Measurements from ENCODE around the gene DNASE2. TPM values are rescaled to one million over a fixed set of nuclear protein-coding genes. Genes with fewer than 3 reads are reported as not detected.
A peak's percentile ranks its signal among the peaks of the same experiment; 100 is the strongest.
"Not testable (repeated sequence)": the region's sequence is repeated elsewhere in the genome, so short reads cannot be mapped to it uniquely, and the experiment has no call there.

Gene DNASE2, protein sequence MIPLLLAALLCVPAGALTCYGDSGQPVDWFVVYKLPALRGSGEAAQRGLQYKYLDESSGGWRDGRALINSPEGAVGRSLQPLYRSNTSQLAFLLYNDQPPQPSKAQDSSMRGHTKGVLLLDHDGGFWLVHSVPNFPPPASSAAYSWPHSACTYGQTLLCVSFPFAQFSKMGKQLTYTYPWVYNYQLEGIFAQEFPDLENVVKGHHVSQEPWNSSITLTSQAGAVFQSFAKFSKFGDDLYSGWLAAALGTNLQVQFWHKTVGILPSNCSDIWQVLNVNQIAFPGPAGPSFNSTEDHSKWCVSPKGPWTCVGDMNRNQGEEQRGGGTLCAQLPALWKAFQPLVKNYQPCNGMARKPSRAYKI
- 21.3 and 22.3 TPM in 2 replicates for total RNA-seq
- polyA plus RNA-seq (2012), result 56.3 TPM

DNA sequence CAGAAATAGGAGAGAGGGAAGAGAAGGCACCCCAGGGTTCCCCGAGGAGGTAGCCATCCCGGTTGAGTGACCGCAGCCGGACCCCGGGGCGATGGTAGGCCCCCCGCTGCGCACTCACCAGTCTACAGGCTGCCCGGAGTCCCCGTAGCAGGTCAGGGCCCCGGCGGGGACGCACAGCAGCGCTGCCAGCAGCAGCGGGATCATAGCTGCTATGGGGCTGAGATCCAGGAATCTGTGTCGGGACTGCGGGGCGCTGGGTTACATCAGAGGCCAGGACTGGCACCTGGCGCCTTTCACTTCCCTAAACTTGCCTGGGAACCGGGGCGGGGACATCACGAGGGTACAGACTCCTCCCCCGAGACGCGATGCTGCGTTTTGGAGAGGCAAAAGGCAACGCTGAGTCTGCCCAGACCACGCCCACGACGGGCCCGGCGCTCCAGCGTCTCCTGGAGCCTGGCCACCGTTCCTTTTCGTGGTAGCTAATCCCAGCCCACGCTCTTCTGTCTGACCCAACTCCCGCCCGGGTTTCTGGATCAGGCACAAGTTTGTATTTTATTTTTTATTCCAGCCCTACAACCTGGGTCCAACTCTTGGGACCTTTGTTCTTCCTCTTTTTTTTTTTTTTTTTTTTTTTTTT is at the start of gene DNASE2:
Gene DNASE2 (minus strand): TSS at position 278 of the 637 bp plus-strand sequence. CDS start 74 bp downstream, at position 204.
- DNase-seq (ENCODE audit: low read depth), result peak; percentile 96

DNA sequence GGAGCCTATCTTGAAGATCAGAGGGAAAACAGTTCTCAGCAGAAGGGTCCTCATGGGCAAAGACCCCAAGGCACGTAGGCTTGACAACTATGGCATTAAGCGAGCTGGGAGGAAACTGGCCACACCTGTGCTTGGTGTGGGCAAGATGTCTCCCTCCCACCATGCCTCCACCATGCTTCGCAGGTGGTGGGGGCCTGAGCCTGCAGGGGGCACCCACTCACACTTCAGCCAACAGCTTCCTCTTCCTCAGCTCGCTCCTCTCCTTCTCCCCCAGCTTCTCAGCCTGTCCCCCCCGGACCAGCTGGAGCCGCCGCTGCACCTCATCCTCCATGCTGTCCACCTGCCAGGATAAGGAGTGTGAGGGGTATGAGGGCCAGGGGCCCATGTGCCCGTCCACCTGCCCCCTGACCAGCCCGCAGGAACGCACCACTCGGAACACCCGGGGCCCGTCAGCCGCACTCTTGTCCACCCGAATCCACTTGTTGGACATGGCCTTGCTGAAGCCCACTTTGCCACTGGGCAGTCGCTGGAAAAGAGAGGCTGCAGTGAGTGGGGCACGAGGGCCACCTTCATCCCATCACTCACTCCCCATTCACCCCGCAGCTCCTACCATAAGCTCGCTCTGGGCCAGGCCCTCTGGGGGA is 48.9 kb upstream of the DNASE2 start:
- DNase-seq (ENCODE audit: low read depth), result no peak

DNA sequence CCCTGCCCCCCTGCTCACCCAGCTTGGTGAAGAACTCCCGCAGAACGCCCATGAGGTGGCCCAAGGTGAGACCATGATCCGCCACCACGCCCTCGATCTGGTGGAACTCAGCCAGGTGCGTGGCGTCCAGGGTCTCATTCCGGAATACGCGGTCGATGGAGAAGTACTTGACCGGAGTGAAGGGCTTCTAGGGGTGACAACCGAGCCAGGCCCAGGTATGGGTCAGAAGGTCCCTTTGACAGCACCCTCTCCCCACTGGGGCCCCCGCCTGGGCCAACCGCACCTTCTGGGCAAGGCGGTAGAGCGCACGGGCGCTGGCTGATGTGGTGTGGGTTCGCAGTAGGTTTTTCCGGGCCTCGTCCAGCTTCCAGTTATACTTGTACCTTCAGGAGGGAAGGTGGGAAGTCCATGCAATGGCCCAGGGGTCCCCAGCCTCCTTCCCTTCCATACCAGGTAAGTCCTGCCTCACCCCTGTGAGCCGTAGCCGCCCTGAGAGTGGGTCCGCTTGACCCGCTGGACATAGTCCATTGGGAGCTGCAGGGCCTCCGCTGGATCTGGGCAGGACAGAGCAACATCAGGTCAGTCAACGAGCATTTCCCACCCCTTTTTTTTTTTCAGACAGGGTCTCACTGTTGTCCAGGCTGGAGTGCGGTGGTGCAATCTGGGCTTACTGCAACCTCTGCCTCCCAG is 43.5 kb upstream of the DNASE2 start:
- no peak for DNase-seq (ENCODE audit: low read depth)

DNA sequence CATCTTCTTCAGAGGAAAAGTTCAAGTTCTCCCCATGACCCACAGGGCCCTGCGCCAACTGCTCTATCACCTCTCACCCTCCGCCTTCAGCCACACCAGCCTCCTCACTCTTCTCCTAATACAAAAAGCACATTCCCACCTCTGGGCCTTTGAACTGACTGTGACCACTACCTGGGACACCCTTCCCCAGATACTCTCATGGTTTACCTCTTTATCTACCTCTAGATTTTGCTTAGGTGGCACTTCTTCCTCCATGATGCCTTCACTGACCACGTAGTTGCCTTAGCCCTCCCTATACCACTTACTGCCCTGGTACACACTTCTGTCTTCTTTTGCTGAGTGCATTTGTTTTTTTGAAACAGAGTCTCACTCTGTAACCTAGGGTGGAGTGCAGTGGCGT is 41.7 kb upstream of the DNASE2 start:
- no peak for DNase-seq (ENCODE audit: low read depth)

DNA sequence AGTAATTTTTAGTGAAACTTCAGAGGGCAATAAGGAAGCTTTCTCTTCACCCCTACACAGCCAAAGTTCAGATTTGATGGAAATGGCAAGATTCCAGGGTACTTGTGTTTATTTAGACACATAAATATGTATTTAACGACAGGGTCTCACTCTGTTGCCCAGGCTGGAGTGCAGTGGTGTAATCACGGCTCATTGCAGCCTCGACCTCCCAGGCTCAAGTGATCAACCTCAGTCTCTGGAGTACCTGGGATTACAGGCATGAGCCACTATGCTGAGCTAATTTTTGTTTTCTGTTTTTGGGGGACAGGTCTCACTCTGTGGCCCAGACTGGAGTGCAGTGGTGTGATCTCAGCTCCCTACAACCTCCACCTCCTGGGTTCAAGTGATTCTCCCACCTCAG is 39.8 kb upstream of the DNASE2 start:
- DNase-seq (ENCODE audit: low read depth), result no peak

DNA sequence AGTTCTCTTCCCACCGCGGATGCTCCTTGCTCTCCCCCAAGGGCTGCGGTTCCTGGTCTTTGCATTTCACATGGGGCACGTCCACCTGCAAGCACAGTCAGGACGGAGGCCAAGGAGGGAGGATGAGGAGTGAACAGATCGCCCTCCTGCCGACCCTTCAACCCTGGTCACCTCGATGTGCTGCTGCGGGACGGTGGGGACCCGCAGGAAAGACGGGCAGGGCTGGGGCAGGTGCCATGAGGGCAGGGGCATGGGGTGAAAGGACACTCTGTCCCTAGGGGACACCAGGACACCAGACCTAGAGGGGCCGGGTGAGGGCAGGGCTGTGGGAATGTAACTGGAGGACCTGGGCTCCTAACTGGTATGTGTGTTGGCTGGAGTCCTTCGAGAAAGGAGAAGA is 37.0 kb upstream of the DNASE2 start:
- DNase-seq (ENCODE audit: low read depth), result no peak

DNA sequence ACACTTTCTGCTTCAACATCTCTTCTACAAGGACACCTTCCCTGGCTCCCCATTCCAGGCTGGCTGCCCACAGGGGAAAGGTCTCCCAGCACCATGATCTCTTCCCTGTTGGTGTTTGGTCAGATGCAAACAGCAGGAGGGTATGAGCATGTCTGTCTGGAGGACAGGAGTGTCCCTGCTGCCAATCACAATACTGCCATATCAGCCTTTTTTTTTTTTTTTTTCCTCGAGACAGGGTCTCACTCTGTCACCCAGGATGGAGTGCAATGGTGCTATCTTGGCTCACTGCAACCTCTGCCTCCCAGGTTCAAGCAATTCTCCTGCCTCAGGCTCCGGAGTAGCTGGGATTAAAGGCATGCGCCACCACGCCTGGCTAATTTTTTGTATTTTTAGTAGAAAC is 34.6 kb upstream of the DNASE2 start:
- not testable (repeated sequence) for DNase-seq (ENCODE audit: low read depth)

DNA sequence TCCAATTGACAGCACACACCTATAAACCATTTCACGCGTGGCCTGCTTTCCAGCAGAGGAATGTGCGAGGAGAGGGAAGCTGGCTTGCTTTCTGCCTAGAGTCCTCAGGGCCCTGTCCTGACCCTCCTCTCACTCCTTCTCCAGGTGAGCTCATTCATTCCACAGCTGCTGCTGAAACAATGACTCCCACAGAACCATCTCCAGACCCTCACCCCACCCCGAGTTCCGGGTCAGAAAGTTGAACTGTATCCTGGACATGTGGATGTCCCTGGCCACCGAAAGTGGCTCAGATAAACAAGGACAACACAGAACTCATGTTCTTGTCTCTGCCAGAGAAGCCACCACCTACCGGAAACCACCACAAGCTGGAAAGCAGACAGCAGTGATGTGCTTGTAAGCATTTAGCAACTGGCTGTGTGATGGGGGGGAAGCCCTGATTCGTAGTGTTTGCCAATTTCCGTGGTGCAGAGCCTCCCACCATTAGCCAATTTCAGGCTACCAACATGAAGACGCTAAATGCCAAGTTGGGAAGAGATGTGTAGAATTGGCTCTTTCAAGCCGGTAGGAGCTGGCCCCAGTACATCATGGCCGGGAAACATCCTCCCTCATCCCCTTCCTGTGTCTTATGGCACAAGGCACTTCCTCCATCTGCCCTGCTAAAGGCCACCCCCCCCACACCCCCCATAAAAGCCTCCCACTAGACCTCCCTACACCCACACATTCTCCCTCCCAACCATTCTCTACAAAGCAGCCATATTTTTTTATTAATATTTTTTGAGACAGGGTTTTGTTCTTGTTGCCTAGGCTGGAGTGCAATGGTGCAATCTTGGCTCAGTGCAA is 32.8 kb upstream of the DNASE2 start:
- no peak for DNase-seq (ENCODE audit: low read depth)

DNA sequence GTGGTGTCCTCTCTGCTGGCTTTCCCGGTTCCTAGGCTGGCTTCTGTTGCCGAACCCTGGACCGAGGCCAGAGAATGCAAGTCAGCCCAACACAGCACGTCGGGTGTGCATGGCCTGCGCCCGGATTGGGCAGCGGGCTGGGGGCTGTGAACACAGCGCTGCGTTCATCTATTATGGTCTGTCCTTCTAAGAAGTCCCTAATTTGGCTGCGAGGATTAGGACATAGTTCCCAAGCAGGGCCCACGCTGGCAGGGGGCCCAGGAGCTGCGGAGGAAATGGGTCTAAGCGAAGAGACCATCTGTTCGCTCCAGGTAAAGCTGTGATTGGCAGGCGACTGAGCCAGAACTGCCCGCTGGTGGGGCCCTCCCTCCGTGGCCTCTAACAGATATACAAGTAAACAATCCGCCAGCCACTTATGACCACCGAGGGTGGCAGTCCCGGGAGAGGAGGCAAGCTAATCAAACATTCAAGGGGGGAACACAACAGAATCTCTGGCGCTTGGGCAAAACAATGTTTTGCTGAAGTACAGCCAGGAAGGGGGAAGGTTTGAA is 31.8 kb upstream of the DNASE2 start:
- DNase-seq (ENCODE audit: low read depth), result peak; percentile 43

DNA sequence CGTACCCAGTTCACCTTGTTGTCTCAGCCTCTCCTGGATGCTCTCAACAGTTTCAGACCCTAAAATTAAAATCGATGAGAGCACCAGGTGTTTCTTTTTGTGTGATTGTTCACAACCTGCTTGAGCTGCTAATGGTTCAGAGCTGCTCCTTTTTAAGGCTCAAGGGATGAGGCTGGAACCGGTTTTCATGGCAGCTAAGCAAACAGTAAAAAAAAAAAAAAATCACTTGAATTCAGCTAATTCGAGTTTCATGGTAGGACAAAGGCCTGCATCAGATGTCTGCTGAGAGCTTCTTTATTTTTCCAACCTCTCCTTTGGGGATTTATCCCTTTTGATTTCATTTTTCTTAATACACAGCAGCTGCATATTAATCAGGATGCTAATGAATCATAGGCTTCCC is 31.3 kb upstream of the DNASE2 start:
- DNase-seq (ENCODE audit: low read depth), result no peak

DNA sequence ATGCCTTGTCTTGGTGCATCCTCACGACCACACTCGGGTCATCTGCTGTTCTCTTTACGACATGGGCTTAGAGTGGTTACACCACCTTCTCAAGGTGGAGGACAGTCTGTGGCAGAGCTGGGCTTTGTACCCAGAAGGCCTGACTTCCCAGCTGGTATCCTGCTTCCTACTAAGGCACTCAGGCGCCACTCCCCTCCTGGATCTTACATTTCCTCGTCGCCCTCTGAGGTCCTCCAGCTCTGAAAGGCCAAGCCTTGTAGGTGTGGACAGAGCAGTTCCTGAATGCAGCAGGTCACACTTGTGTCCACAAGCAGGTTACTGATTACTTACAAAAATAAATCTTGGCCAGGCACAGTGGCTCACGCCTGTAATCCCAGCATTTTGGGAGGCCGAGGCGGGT is 25.9 kb upstream of the DNASE2 start:
- no peak for DNase-seq (ENCODE audit: low read depth)

DNA sequence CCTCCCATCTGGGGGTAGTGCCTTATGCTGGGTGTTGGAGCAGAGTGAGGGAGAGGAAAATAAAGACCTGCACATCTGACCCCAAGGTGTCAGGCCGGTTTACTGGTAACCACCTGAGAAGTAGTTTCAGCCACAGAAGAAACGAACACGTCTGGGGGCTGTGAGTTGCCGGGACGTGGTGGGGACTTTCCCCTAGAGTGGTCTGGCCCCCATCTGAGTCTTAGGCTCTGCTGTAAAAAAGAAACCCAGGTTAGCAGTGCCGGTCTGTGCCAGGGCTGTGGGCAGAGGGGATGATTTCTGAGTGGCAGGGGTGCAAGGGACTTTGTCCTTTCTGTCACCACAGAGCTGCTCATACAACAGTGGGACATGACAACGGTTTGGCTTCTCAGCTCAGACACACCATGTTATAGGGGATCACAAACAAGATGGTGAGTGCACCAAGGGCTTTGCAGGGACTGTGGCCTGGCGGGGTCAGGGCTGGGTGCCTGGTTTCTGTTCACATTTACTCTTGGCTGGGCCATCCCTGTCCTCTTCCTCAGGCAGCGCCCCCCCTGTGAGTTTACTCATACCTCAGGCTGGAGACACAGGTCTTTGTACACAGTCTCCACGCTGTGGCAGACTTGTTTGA is 18.8 kb upstream of the DNASE2 start:
- DNase-seq (ENCODE audit: low read depth), result no peak

DNA sequence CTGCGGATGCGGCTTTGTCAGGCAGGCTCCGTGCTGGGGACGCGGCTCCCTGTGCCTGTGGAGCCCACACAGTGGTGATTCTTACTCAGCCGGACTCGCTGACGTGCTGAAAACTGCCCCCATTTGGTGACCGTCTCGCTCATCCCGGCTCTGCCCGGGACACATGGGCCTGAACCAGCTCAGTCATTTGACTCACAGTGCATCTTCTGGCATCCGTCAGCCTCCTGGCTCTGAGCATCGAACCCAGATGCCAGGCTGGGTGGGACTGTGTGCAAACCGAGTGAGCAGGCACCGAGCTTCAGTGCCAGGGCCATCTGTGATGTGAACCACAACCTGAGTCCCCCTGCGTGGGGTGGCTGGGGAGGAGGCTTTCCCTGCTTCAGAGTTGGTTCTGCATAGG is 15.2 kb upstream of the DNASE2 start:
- DNase-seq (ENCODE audit: low read depth), result no peak

DNA sequence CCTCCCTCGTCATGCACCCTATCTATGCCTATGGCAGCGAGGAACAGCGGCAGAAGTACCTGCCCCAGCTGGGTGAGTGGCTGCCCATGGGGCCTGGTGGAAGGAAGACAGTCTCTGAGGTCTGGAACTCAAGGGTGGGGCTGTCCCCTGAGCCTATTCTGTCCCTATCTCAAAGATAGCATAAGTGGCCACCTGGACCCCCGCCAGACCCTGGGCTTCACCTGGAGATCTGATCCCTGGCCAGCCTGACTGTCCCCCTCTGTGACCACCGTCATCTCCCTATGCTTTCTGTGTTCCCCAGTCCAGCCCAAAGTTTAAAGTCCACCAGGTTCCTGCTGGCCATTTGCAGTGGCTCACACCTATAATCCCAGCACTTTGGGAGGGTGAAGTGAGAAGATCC is 12.3 kb upstream of the DNASE2 start:
- no peak for DNase-seq (ENCODE audit: low read depth)

DNA sequence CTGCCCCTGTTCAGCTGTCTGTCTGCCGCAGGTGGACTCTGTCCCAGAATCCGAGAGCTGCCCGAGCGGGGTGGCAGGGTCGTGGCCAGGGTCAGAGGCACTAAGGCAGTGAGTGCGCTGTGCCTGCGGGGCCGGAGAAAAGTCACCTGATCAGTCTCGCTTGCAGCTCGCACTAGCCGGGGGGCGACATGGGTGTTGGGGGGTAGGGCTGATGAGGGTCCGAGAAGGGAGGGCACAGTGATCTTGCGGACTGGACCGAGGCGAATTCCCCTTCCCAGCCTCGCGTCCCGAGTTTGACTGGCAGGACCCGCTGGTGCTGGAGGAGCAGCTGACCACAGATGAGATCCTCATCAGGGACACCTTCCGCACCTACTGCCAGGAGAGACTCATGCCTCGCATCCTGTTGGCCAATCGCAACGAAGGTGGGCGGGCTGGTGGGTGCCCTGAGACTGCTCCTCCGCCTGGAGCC is 10.3 kb upstream of the DNASE2 start:
- no peak for DNase-seq (ENCODE audit: low read depth)

DNA sequence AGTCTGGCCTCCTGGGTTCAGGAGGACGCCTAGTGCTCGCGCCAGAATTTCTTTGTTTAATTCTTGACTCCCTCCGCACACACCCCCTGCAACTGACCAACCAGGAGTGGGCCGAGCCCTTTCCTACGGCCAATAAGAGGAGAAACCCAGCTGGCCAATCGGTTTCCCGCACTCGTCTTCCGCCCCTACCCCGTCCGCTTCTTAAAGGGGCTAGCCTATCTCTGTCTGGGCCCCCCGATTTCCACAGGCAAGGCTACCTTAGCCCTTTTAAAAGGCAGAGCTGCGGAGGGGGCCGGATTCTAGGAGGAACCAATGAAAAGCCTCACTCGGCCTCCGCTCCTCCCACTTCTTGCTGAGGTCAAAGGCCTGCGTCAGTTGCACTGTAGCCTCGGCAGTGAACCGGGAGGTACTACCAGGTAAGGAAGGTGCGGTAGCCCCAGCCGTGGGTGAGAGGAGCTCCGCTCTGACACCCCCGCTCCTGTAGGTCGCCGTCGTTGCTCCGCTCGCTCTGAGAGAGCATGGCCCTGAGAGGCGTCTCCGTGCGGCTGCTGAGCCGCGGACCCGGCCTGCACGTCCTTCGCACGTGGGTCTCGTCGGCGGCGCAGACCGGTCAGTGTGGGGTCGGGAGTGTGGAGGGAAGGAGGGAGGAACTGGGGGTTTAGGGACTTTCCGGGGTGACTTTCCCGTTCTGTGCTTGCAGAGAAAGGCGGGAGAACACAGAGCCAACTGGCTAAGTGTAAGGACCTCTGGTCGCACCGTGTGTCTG is 9.7 kb upstream of the DNASE2 start, which contains the start of gene GCDH:
Gene GCDH (plus strand): TSS at position 374 of the 766 bp plus-strand sequence. CDS start 145 bp downstream, at position 519.
- peak; percentile 99 for DNase-seq (ENCODE audit: low read depth)

DNA sequence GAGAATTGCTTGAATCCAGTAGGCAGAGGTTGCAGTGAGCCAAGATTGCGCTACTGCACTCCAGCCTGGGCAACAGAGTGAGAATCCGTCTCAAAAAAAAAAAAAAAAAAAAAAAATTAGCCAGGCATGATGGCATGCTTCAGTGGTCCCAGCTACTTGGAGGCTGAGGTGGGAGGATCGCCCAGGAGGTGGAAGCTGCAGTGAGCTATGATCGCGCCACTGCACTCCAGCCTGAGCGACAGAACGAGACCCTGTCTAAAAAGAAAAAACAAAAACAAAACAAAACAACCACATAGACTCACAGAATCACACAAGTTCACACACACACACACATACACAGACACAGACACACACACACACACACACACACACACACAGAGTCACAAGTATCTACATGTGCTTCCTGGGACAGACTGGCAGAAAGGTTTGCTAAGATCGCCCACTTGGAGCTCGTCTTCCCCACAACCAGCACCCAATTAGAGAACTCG is 9.1 kb upstream of the DNASE2 start:
- not testable (repeated sequence) for DNase-seq (ENCODE audit: low read depth)

DNA sequence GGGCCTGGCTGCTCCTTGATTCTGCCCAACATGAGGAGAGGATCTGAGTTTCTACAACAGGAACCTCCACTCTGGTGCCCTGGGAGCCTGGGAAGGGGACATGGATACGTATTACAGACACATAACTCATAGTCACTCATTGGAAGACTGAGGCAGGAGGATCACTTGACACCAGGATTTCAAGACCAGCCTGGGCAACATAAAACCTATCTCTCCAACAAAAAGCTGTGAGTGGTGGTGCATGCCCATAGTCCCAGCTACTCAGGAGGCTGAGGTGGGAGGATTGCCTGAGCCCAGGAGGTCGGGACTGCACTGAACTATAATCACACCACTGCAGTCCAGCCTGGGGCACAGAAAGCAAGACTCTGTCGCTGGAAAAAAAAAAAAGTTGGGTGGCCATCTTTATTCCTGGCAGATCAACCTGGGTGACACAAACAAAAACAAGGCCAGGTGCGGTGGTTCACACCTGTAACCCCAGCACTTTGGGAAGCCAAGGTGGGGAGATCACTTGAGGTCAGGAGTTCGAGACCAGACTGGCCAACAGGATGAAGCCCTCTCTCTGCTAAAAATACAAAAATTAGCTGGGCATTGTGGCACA is 6.9 kb upstream of the DNASE2 start:
- no peak for DNase-seq (ENCODE audit: low read depth)
